COR-L47 (cell line): ENCODE measurements around the gene ZAR1L.

Experiments used
- DNase-seq: peaks from one replicate; lab custom pipeline; 2025; lab: John Stamatoyannopoulos, UW

ZAR1L gene

DNA sequence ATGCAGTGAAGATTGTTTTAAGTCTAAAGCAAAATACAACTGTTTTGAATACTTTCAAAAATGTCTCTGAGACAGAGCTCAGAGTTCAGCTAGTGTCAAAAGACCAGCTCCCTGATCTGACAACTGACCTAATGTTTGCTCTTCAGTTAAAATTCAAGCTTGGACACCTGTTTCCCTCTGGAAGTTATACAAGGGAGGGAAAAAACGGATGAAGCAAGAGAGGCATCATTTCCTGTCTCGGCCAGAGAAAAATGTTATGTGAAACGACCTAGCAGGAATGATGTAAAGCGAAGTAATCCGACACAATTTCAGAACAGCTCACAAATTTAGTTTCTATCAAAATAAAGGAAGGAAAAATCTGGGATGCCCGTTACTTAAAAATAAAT is 59.4 kb downstream of the ZAR1L start:
- DNase-seq, result no peak

DNA sequence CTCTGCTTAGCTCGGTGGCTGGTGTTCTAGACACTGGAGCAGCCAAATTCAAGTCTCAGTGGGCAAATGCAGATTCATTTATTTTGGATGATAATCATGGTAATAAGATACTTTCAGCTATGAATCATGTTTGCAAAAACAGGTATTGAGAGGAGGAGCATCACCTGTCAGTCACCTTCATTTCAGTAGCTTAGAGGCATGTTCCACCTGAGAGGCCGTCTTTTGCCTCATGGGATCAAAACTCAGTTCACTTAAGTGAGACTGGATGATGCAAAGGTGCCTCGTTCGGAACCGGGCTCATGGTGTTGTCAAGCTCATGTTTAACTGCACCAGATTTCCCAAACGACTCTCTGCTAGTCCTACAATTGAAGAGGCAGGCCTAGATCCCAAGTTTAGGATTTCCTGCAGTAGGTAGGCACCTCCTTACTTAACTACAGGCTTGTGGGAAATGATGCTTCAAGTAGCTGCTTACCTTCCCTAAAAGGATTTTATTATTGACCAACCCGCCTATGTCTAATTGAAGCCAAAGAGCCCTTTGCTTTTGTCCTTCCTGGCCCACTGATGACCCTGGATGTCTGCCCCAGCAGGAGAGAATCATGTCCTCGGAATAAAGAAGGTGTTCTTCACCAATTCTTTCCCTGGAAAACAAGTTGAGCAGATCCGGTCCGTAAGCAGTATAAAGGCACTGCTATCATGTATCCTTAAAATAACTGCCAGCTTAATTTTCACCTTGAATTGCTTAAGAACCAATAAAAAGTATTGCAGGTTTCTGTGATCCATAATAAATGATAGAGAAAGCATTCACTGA is 60.0 kb downstream of the ZAR1L start:
- no peak for DNase-seq

- no peak for DNase-seq
Observed at GRCh38 chr13:32254416-32254815, 60.7 kb downstream of the ZAR1L start.

DNA sequence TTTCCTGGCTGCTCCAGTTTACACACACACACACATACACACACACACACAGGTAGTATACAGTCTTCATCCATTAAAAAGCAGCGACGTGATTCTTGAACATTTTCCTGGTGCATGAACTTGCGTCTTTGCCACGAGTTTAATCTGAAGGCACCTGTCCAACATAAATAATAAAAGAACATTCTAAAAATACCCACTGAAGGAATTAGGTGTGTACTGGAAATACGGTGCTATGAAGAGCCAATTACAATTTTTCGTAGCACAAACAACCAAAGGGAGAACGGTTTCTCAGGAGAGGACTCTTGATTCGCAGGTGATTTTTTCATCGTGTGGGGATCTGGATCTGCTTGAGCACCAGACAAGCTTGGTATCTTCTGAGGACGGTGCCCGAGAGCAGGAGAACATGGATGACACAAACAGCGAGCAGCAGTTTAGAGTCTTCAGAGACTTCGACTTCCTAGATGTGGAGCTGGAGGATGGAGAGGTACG is 61.2 kb downstream of the ZAR1L start:
- no peak for DNase-seq
